Brain microvascular endothelial cell (primary cell): ENCODE data around the gene REC8.

Source experiments
- DNase-seq: peaks from one replicate; pipeline ENCODE4 v3.0.0-alpha.2; 2020
- H3K27ac ChIP-seq: fragments of 250-450 bp; sonication (Bioruptor Pico); 2 replicates; pipeline ENCODE4 v1.5.1; 2020; ENCODE audit warnings: mild to moderate bottlenecking, moderate library complexity
- H3K27me3 ChIP-seq: fragments of 250-450 bp; sonication (Bioruptor Pico); replicated peaks from 2 replicates; pipeline ENCODE4 v1.5.1; 2020; ENCODE audit warnings: mild to moderate bottlenecking
- H3K36me3 ChIP-seq: fragments of 250-450 bp; sonication (Bioruptor Pico); replicated peaks from 2 replicates; pipeline ENCODE4 v1.5.1; 2020; ENCODE audit warnings: mild to moderate bottlenecking
- H3K4me3 ChIP-seq: 2 replicates; pipeline ENCODE4 v1.5.1; 2011; ENCODE audit warnings: low read depth, mild to moderate bottlenecking, control low read depth, low read length, moderate library complexity
- in situ Hi-C: cut with HindIII; loops from 2 replicates; pipeline ENCODE4 v1.10.0; 2017; ENCODE audit warnings: low sequenced_read_pairs, low pct_ligation_motif_present
- TF ChIP-seq, protein P1 (sequence below): IDR thresholded peaks from 2 replicates; pipeline ENCODE4 v1.5.1; 2011; ENCODE audit warnings: low read depth, mild to moderate bottlenecking, moderate library complexity, low read length, control low read depth, inconsistent platforms; ENCODE audit errors: missing control alignments

The REC8 gene

DNA sequence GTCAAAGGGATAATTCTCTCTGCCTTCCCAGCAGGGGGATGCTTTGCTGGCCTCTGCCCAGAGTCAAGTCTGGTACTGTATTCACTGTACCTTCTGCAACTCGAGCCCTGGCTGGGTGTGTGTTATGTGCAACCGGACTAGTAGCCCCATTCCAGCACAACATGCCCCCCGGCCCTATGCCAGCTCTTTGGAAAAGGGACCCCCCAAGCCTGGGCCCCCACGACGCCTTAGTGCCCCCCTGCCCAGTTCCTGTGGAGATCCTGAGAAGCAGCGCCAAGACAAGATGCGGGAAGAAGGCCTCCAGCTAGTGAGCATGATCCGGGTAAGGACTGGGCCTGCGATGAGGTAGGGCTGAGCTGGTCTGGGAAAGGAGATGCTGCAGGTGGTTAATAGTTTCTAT lies 21.3 kb upstream of the REC8 start:
- H3K36me3 ChIP-seq: peaks cover 44% of the 10 kb centered on the region
- DNase-seq: no peak
- no peak overlapping the region for H3K4me3 ChIP-seq
- TF ChIP-seq, protein P1, sequence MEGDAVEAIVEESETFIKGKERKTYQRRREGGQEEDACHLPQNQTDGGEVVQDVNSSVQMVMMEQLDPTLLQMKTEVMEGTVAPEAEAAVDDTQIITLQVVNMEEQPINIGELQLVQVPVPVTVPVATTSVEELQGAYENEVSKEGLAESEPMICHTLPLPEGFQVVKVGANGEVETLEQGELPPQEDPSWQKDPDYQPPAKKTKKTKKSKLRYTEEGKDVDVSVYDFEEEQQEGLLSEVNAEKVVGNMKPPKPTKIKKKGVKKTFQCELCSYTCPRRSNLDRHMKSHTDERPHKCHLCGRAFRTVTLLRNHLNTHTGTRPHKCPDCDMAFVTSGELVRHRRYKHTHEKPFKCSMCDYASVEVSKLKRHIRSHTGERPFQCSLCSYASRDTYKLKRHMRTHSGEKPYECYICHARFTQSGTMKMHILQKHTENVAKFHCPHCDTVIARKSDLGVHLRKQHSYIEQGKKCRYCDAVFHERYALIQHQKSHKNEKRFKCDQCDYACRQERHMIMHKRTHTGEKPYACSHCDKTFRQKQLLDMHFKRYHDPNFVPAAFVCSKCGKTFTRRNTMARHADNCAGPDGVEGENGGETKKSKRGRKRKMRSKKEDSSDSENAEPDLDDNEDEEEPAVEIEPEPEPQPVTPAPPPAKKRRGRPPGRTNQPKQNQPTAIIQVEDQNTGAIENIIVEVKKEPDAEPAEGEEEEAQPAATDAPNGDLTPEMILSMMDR: no peak
- no peak overlapping the region for H3K27ac ChIP-seq
- H3K27me3 ChIP-seq: no peaks in the 10 kb centered on the region
- in situ Hi-C loops: no loop called here

DNA sequence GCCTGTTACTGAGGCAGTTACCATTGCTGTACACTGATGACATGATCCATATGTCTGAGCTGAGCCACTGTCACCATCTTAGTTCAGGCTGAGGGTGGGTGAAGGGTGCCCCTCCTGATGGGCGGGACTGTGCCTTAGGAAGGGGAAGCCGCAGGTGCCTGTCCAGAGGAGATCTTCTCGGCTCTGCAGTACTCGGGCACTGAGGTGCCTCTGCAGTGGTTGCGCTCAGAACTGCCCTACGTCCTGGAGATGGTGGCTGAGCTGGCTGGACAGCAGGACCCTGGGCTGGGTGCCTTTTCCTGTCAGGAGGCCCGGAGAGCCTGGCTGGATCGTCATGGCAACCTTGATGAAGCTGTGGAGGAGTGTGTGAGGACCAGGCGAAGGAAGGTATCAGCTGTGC lies 20.9 kb upstream of the REC8 start:
- TF ChIP-seq, protein P1: no peak
- Histone ChIP-seq H3K27me3 (no peaks in the 10 kb centered on the region), H3K36me3 (peaks cover 49% of the 10 kb centered on the region), H3K27ac (no peak overlapping the region), H3K4me3 (no peak overlapping the region)
- DNase-seq: no peak
- in situ Hi-C loops: no loop called here

DNA sequence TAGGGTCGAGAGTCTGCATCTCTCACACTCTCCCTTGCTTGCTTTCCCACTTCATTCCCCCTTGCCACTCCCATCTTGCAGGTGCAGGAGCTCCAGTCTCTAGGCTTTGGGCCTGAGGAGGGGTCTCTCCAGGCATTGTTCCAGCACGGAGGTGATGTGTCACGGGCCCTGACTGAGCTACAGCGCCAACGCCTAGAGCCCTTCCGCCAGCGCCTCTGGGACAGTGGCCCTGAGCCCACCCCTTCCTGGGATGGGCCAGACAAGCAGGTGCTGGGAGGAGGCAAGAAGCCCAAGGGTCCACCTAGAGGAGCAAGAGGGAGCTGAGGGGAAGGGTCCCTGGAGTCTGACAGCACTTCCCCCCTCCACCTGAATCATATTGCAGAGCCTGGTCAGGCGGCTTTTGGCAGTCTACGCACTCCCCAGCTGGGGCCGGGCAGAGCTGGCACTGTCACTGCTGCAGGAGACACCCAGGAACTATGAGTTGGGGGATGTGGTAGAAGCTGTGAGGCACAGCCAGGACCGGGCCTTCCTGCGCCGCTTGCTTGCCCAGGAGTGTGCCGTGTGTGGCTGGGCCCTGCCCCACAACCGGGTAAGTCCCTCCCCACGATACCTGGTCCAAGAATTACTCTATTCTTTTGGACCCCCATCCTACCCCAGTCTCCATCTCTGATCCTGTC lies 20.3 kb upstream of the REC8 start:
- TF ChIP-seq, protein P1: no peak
- H3K4me3 ChIP-seq: no peak overlapping the region
- in situ Hi-C loops: no loop called here
- no peak overlapping the region for H3K27ac ChIP-seq
- H3K27me3 ChIP-seq: no peaks in the 10 kb centered on the region
- peaks cover 54% of the 10 kb centered on the region for H3K36me3 ChIP-seq
- no peak for DNase-seq

DNA sequence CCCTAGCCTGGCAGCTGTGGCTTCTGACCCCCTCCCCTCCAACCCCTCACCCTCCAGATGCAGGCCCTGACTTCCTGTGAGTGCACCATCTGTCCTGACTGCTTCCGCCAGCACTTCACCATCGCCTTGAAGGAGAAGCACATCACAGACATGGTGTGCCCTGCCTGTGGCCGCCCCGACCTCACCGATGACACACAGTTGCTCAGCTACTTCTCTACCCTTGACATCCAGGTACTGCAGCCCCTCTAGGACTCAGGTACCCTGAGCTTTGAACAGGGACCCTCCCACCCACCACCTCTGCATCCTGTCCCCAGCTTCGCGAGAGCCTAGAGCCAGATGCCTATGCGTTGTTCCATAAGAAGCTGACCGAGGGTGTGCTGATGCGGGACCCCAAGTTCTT lies 16.8 kb upstream of the REC8 start:
- TF ChIP-seq, protein P1: no peak
- Histone ChIP-seq H3K36me3 (peaks cover 70% of the 10 kb centered on the region), H3K27ac (no peak overlapping the region), H3K27me3 (no peaks in the 10 kb centered on the region), H3K4me3 (no peak overlapping the region)
- DNase-seq: no peak
- in situ Hi-C loops: no loop called here

DNA sequence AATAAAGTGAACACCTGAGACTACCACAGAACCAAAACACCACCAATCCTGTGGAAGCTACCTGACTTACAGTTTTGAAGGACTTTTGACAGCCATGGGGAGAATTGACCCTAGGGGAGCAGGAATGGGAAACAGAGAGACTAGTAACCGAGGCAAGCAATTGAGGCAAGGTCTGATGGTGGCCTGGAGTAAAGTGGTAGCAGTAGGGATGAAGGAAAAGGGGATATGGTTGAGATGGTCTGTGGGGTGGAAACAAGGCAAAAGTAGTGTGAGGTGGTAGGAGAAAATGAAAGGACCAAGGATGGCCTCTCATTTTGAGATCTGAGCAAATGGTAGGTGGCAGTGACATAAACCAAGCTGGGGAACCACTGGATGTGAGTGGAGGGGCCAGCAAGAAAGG lies 15.0 kb upstream of the REC8 start:
- Histone ChIP-seq H3K36me3 (peaks cover 62% of the 10 kb centered on the region), H3K27ac (no peak overlapping the region), H3K4me3 (no peak overlapping the region), H3K27me3 (no peaks in the 10 kb centered on the region)
- in situ Hi-C loops: no loop called here
- TF ChIP-seq, protein P1: no peak
- no peak for DNase-seq

DNA sequence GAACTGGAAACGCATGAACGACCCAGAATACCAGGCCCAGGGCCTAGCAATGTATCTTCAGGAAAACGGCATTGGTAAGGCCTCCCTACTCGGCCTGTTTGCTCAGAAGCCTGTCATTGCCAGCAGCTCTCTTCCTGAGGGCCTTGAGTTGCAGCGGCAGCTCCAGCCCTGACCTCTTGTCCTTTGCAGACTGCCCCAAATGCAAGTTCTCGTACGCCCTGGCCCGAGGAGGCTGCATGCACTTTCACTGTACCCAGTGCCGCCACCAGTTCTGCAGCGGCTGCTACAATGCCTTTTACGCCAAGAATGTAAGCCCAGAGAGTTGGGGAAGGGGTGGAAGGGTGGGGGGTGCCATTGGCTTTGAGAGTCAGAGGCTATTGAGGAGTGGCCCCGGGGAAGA lies 14.5 kb upstream of the REC8 start:
- H3K27me3 ChIP-seq: no peaks in the 10 kb centered on the region
- no peak for DNase-seq
- peaks cover 58% of the 10 kb centered on the region for H3K36me3 ChIP-seq
- in situ Hi-C loops: no loop called here
- TF ChIP-seq, protein P1: no peak
- no peak overlapping the region for H3K27ac ChIP-seq
- H3K4me3 ChIP-seq: no peak overlapping the region
